IMR-90 (cell line): ENCODE data around the gene CTNNA2. TPM values are rescaled to one million over a fixed set of nuclear protein-coding genes. Genes with fewer than 3 reads are reported as not detected.

Experiments used
- ATAC-seq: fragments of 200-7000 bp; cut with Tn5 transposase; 2 replicates; pipeline ENCODE4 v1.9.1; 2020; ENCODE audit warnings: low read depth, mild to moderate bottlenecking, moderate library complexity
- BruUV-seq: library from RNA; stranded (reverse); fragments of 400-500 nt; replicated peaks from 2 replicates; lab custom pipeline; 2021; lab: Mats Ljungman, UMichigan
- CTCF ChIA-PET: fragments of 300-600 bp; formaldehyde crosslinking; extraction: SDS; loops from one replicate; lab custom pipeline; 2021; ENCODE audit warnings: antibody characterized with exemption; lab: Yijun Ruan, JAX
- POLR2A ChIA-PET: fragments of 300-600 bp; sonication (Branson Sonifier 250); formaldehyde crosslinking; loops from one replicate; lab custom pipeline; 2022; ENCODE audit warnings: antibody characterized with exemption; ENCODE audit not compliant: unreplicated experiment; lab: Charles Lee
- DNase-seq: peaks from one replicate; pipeline ENCODE4 v3.0.0; 2013
- H2AFZ ChIP-seq: replicated peaks from 2 replicates; pipeline ENCODE3; 2013; ENCODE audit warnings: low read length, mild to moderate bottlenecking; ENCODE audit not compliant: poor library complexity
- H2AK5ac ChIP-seq: 2 replicates; pipeline ENCODE4 v1.6.1; 2013; ENCODE audit warnings: low read depth, low read length, inconsistent platforms
- H2AK9ac ChIP-seq: replicated peaks from 2 replicates; pipeline ENCODE3; 2013; ENCODE audit warnings: mild to moderate bottlenecking, low read depth, low read length, moderate library complexity; ENCODE audit not compliant: poor library complexity
- H2BK120ac ChIP-seq: 2 replicates; pipeline ENCODE4 v1.6.1; 2013; ENCODE audit warnings: low read depth, low read length, inconsistent platforms
- H2BK15ac ChIP-seq: 3 replicates; pipeline ENCODE4 v1.6.1; 2013; ENCODE audit warnings: low read depth, low read length, inconsistent platforms
- H2BK20ac ChIP-seq: 2 replicates; pipeline ENCODE4 v1.6.1; 2013; ENCODE audit warnings: low read depth, mild to moderate bottlenecking, inconsistent platforms, low read length, moderate library complexity
- H2BK5ac ChIP-seq: 2 replicates; pipeline ENCODE4 v1.6.1; 2013; ENCODE audit warnings: mild to moderate bottlenecking, low read depth, low read length, inconsistent platforms; ENCODE audit not compliant: poor library complexity, severe bottlenecking
- H3K14ac ChIP-seq: replicated peaks from 2 replicates; pipeline ENCODE4 v1.6.1; 2013; ENCODE audit warnings: low read depth, low read length, inconsistent platforms
- H3K18ac ChIP-seq: 2 replicates; pipeline ENCODE4 v1.6.1; 2013; ENCODE audit warnings: low read depth, low read length, control low read depth
- H3K23ac ChIP-seq: 2 replicates; pipeline ENCODE4 v1.6.1; 2013; ENCODE audit warnings: low read depth, low read length, inconsistent platforms
- H3K27ac ChIP-seq: 2 replicates; pipeline ENCODE4 v1.5.1; 2013; ENCODE audit warnings: mild to moderate bottlenecking, control low read depth, low read length; ENCODE audit not compliant: insufficient read depth
- H3K27me3 ChIP-seq: 2 replicates; pipeline ENCODE4 v1.6.1; 2013; ENCODE audit warnings: low read length; ENCODE audit not compliant: control insufficient read depth, insufficient read depth
- H3K36me3 ChIP-seq: 2 replicates; pipeline ENCODE4 v1.6.1; 2013; ENCODE audit warnings: low read length, mixed read lengths; ENCODE audit not compliant: control insufficient read depth, insufficient read depth
- H3K4ac ChIP-seq: 2 replicates; pipeline ENCODE4 v1.6.1; 2013; ENCODE audit warnings: low read depth, low read length, inconsistent platforms
- H3K4me1 ChIP-seq: 2 replicates; pipeline ENCODE4 v1.6.1; 2013; ENCODE audit warnings: low read length, mixed read lengths; ENCODE audit not compliant: control insufficient read depth, insufficient read depth
- H3K4me2 ChIP-seq: 2 replicates; pipeline ENCODE4 v1.6.1; 2013; ENCODE audit warnings: low read depth, mild to moderate bottlenecking, control low read depth, low read length, moderate library complexity
- H3K4me3 ChIP-seq: 2 replicates; pipeline ENCODE4 v1.5.1; 2013; ENCODE audit warnings: low read depth, mild to moderate bottlenecking, control low read depth, low read length, moderate library complexity; ENCODE audit not compliant: insufficient read depth
- H3K56ac ChIP-seq: 2 replicates; pipeline ENCODE4 v1.6.1; 2013; ENCODE audit warnings: low read length, inconsistent platforms; ENCODE audit not compliant: insufficient read depth; ENCODE audit errors: extremely low read depth
- H3K79me1 ChIP-seq, 2 experiments: 2 replicates each; pipeline ENCODE4 v1.6.1; 2013; ENCODE audit warnings: low read length in 2 of 2, inconsistent platforms in 1 of 2, low read depth in 1 of 2
- H3K9ac ChIP-seq: 2 replicates; pipeline ENCODE4 v1.6.1; 2013; ENCODE audit warnings: low read depth, low read length, control low read depth
- H3K9me1 ChIP-seq: 2 replicates; pipeline ENCODE4 v1.6.1; 2013; ENCODE audit warnings: low read length, inconsistent platforms; ENCODE audit not compliant: insufficient read depth
- H3K9me3 ChIP-seq: 2 replicates; pipeline ENCODE4 v1.6.1; 2013; ENCODE audit warnings: low read length; ENCODE audit not compliant: control insufficient read depth, insufficient read depth
- H4K20me1 ChIP-seq: 2 replicates; pipeline ENCODE4 v1.6.1; 2013; ENCODE audit warnings: low read length, inconsistent platforms; ENCODE audit not compliant: insufficient read depth
- H4K5ac ChIP-seq: 2 replicates; pipeline ENCODE4 v1.6.1; 2013; ENCODE audit warnings: mild to moderate bottlenecking, low read depth, low read length, control low read depth
- H4K8ac ChIP-seq, 2 experiments: 2 replicates each; pipeline ENCODE4 v1.6.1; 2013; ENCODE audit warnings: low read depth in 2 of 2, low read length in 2 of 2, control low read depth in 1 of 2, inconsistent platforms in 1 of 2
- H4K91ac ChIP-seq: 2 replicates; pipeline ENCODE4 v1.6.1; 2013; ENCODE audit warnings: low read depth, low read length, inconsistent platforms; ENCODE audit not compliant: insufficient read depth
- CHD1 ChIP-seq: IDR thresholded peaks from 2 replicates; pipeline ENCODE4 v1.6.1; 2012; ENCODE audit warnings: low read depth, low read length, improper control_type of control experiment
- MAZ ChIP-seq: IDR thresholded peaks from 2 replicates; pipeline ENCODE4 v1.6.1; 2012; ENCODE audit warnings: low read depth, mild to moderate bottlenecking, low read length, improper control_type of control experiment, moderate library complexity, borderline replicate concordance
- MXI1 ChIP-seq: IDR thresholded peaks from 2 replicates; pipeline ENCODE4 v1.6.1; 2012; ENCODE audit warnings: low read depth, mild to moderate bottlenecking, low read length, moderate library complexity, borderline replicate concordance
- RFX5 ChIP-seq: IDR thresholded peaks from 2 replicates; pipeline ENCODE4 v1.8.0; 2012; ENCODE audit warnings: low read depth, mild to moderate bottlenecking, low read length, moderate library complexity
- SMC3 ChIP-seq: fragments of 150-350 bp; IDR thresholded peaks from 2 replicates; pipeline ENCODE4 v1.6.1; 2016; ENCODE audit warnings: low read depth, mild to moderate bottlenecking, antibody characterized with exemption, low read length, moderate library complexity
- WGBS, 2 experiments: methylation state at CpG; one replicate each; pipeline versions ENCODE4 v1.1.5 to v1.1.7; 2013; ENCODE audit warnings: missing lambda C conversion rate in 2 of 2; ENCODE audit not compliant: insufficient read length in 1 of 2; ENCODE audit errors: extremely low coverage in 2 of 2; 5-methylcytosine and 5-hydroxymethylcytosine counted together
- dilution Hi-C: fragments of 300-500 bp; cut with HindIII; formaldehyde crosslinking; loops from one replicate; pipeline ENCODE4 v1.14.3; 2018; ENCODE audit warnings: low sequenced_read_pairs; ENCODE audit not compliant: unreplicated experiment
- in situ Hi-C: fragments of 300-500 bp; cut with MboI; formaldehyde crosslinking; loops from 3 replicates; pipeline ENCODE4 v1.14.3; 2019; ENCODE audit warnings: low sequenced_read_pairs, inconsistent platforms, mixed read lengths
- intact Hi-C: fragments of 100-400 bp; cut with micrococcal nuclease; formaldehyde crosslinking; loops from 2 replicates; pipeline ENCODE4 v1.10.0; 2022
- polyA plus RNA-seq, 3 experiments: library from polyadenylated mRNA; depleted of rRNA; stranded (reverse); fragments of >200 nt; gene quantifications; 2 replicates each; pipeline ENCODE4 v1.2.3, GENCODE V29; 2012; ENCODE audit warnings: low replicate concordance in 1 of 3
- total RNA-seq: library from RNA; depleted of rRNA; stranded (reverse); fragments of >200 nt; gene quantifications from 2 replicates; pipeline ENCODE4 v1.2.3, GENCODE V29; 2012
- TF ChIP-seq, protein P1 (sequence below): fragments of 150-350 bp; IDR thresholded peaks from 2 replicates; pipeline ENCODE4 v1.6.1; 2017; ENCODE audit warnings: mild to moderate bottlenecking, antibody characterized with exemption, low read length, low read depth
- TF ChIP-seq, protein P2 (sequence below): conservative IDR thresholded peaks from 2 replicates; pipeline ENCODE4 v1.5.1; 2012; ENCODE audit warnings: mild to moderate bottlenecking, low read depth, low read length, improper control_type of control experiment

CTNNA2 gene
- total and polyA plus RNA-seq, 2 of the 4 experiments (the other 2 are of a cell fraction), result not detected

DNA sequence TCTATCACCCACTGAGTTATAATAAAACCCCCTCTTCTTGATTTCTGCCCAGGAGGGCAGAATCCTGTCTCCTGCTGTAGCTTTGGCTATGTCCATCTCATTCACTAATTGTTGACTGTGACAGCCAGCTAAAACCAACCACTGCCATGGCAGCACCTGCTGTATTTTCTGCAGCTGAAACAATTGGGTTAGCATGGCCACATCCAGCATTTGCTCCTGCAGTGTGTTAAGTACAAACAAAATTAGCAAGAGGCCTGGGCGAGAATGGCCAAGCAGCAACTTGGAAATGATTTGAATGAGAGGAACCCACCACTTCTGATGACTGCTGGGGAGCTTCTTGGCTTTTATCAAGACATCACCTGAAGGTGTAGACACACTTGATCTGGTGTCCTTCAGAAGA lies 881.1 kb downstream of the CTNNA2 start:
- Histone ChIP-seq H2AK9ac (no peak overlapping the region), H3K14ac (no peak overlapping the region), H3K27me3 (no peaks in the 10 kb centered on the region), H3K9me3 (no peaks in the 10 kb centered on the region), H3K9me1 (no peaks in the 10 kb centered on the region), H3K4me3 (no peak overlapping the region), H3K18ac (no peak overlapping the region), H4K5ac (no peak overlapping the region), H2BK15ac (no peak overlapping the region), H3K4me1 (no peaks in the 10 kb centered on the region), H4K91ac (no peak overlapping the region), H3K79me1 (no peaks in the 10 kb centered on the region), H3K36me3 (no peaks in the 10 kb centered on the region), H2BK120ac (no peak overlapping the region), H3K4ac (no peak overlapping the region), H3K27ac (no peak overlapping the region), H4K20me1 (no peaks in the 10 kb centered on the region), H4K8ac (no peak overlapping the region), H3K4me2 (no peak overlapping the region), H2BK20ac (no peak overlapping the region), H2AK5ac (no peak overlapping the region), H3K9ac (no peak overlapping the region), H3K56ac (no peak overlapping the region), H3K23ac (no peak overlapping the region), H2AFZ (no peak overlapping the region), H2BK5ac (no peak overlapping the region)
- no TSS peak for BruUV-seq
- DNase-seq (no peak), ATAC-seq (no peak)
- ChIA-PET POLR2A (no interaction called here), CTCF (no interaction called here)
- dilution Hi-C loops, result no loop called here
- no CpG with 5 or more reads among the region's 1 CpG for WGBS, 2 experiments
- intact Hi-C loops, result no loop called here
- TF ChIP-seq RFX5 (no peak), MAZ (no peak), MXI1 (no peak), CHD1 (no peak), SMC3 (no peak)
- TF ChIP-seq, protein P1, sequence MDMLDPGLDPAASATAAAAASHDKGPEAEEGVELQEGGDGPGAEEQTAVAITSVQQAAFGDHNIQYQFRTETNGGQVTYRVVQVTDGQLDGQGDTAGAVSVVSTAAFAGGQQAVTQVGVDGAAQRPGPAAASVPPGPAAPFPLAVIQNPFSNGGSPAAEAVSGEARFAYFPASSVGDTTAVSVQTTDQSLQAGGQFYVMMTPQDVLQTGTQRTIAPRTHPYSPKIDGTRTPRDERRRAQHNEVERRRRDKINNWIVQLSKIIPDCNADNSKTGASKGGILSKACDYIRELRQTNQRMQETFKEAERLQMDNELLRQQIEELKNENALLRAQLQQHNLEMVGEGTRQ, result no peak
- TF ChIP-seq, protein P2, sequence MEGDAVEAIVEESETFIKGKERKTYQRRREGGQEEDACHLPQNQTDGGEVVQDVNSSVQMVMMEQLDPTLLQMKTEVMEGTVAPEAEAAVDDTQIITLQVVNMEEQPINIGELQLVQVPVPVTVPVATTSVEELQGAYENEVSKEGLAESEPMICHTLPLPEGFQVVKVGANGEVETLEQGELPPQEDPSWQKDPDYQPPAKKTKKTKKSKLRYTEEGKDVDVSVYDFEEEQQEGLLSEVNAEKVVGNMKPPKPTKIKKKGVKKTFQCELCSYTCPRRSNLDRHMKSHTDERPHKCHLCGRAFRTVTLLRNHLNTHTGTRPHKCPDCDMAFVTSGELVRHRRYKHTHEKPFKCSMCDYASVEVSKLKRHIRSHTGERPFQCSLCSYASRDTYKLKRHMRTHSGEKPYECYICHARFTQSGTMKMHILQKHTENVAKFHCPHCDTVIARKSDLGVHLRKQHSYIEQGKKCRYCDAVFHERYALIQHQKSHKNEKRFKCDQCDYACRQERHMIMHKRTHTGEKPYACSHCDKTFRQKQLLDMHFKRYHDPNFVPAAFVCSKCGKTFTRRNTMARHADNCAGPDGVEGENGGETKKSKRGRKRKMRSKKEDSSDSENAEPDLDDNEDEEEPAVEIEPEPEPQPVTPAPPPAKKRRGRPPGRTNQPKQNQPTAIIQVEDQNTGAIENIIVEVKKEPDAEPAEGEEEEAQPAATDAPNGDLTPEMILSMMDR, result no peak
- in situ Hi-C loops, result no loop called here
